ENCODE data around the gene C16orf96. TPM values are rescaled to one million over a fixed set of nuclear protein-coding genes. Genes with fewer than 3 reads are reported as not detected.

Gene C16orf96
- total and polyA plus RNA-seq, 4 donors = 0.06 to 0.25 (median 0.08) TPM

- TF ChIP-seq RAD21 (IDR thresholded peaks at IDR 0.05) (no peak), FOXA2 (IDR thresholded peaks at IDR 0.05) (no peak)
Measured at GRCh38 chr16:4514606-4515005, 41.5 kb upstream of the C16orf96 start (continued).

GRCh38 chr16:4515611-4516233 is 40.4 kb upstream of the C16orf96 start:
- TF ChIP-seq ATF3 (IDR thresholded peaks at IDR 0.05) (no peak), RAD21 (IDR thresholded peaks at IDR 0.05) (no peak), CTCF (IDR thresholded peaks at IDR 0.05; ENCODE audit: low read depth, low read length, missing input control) (no peak), HNF4G (IDR thresholded peaks at IDR 0.05) (no peak), TAF1 (conservative IDR thresholded peaks at IDR 0.05) (no peak), FOXA2 (IDR thresholded peaks at IDR 0.05) (no peak), RXRA (IDR thresholded peaks at IDR 0.05) (no peak), HNF4A (conservative IDR thresholded peaks at IDR 0.05) (no peak)
- H3K9ac ChIP-seq (ENCODE audit: low read depth in 1 of 2, low read length in 2 of 2) = peak overlapping the region in 1 of 2 donors; percentile 24

GRCh38 chr16:4517812-4518680 is 38.1 kb upstream of the C16orf96 start:
- WGBS = 75% methylated on average over 12 of the region's 12 CpGs
- Histone ChIP-seq H3K27ac (ENCODE audit: low read depth in 1 of 2, low read length in 2 of 2) (no peak overlapping the region), H3K4me1 (ENCODE audit: control insufficient read depth in 4 of 4, insufficient read depth in 4 of 4, low read length in 3 of 4) (peaks cover 0 to 14% (median 5%) of the 10 kb centered on the region in 4 donors), H3K9ac (ENCODE audit: low read depth in 1 of 2, low read length in 2 of 2) (no peak overlapping the region), H3K4me3 (ENCODE audit: low read depth in 1 of 3, low read length in 3 of 3) (no peak overlapping the region), H3K27me3 (ENCODE audit: control insufficient read depth in 4 of 4, insufficient read depth in 4 of 4, low read length in 3 of 4) (no peaks in the 10 kb centered on the region), H3K36me3 (ENCODE audit: control insufficient read depth in 4 of 4, insufficient read depth in 3 of 4, low read depth in 1 of 4, low read length in 3 of 4) (peaks cover 0 to 5% (median 3%) of the 10 kb centered on the region in 4 donors), H3K9me3 (ENCODE audit: control insufficient read depth in 4 of 4, low read length in 3 of 4) (no peaks in the 10 kb centered on the region)
- DNase-seq (ENCODE audit: low spot score) = no peak
- TF ChIP-seq JUND (IDR thresholded peaks at IDR 0.05) = no peak
- TF ChIP-seq HNF4G (IDR thresholded peaks at IDR 0.05) = no peak
- TF ChIP-seq CTCF (IDR thresholded peaks at IDR 0.05; ENCODE audit: low read depth, low read length, missing input control) = peak; percentile 51
- TF ChIP-seq ATF3 (IDR thresholded peaks at IDR 0.05) = no peak
- no peak for TF ChIP-seq FOXA1 (IDR thresholded peaks at IDR 0.05)
- no peak for TF ChIP-seq MAX (IDR thresholded peaks at IDR 0.05)
- no peak for TF ChIP-seq YY1 (IDR thresholded peaks at IDR 0.05)
- TF ChIP-seq REST (IDR thresholded peaks at IDR 0.05) = no peak
- TF ChIP-seq EGR1 (IDR thresholded peaks at IDR 0.05; ENCODE audit: low read depth in 2 of 2) = no peak
- peak; percentile 73 to 80 for TF ChIP-seq RAD21 (IDR thresholded peaks at IDR 0.05)

More at GRCh38 chr16:4515611-4516233, 40.4 kb upstream of the C16orf96 start:
- Histone ChIP-seq H3K27me3 (ENCODE audit: control insufficient read depth in 4 of 4, insufficient read depth in 4 of 4, low read length in 3 of 4) (no peaks in the 10 kb centered on the region), H3K4me3 (ENCODE audit: low read depth in 1 of 3, low read length in 3 of 3) (no peak overlapping the region), H3K4me1 (ENCODE audit: control insufficient read depth in 4 of 4, insufficient read depth in 4 of 4, low read length in 3 of 4) (peaks cover 0 to 14% (median 5%) of the 10 kb centered on the region in 4 donors), H3K9me3 (ENCODE audit: control insufficient read depth in 4 of 4, low read length in 3 of 4) (no peaks in the 10 kb centered on the region), H3K27ac (ENCODE audit: low read depth in 1 of 2, low read length in 2 of 2) (peak overlapping the region in 1 of 2 donors; percentile 27), H3K36me3 (ENCODE audit: control insufficient read depth in 4 of 4, insufficient read depth in 3 of 4, low read depth in 1 of 4, low read length in 3 of 4) (peaks cover 5 to 18% (median 7%) of the 10 kb centered on the region in 4 donors)
- no peak for DNase-seq (ENCODE audit: low spot score)
- 62% methylated on average over 5 of the region's 5 CpGs for WGBS

Measured in liver (tissue), 9 donors.